ENCODE measurements around the gene LPP. TPM values are rescaled to one million over a fixed set of nuclear protein-coding genes. Genes with fewer than 3 reads are reported as not detected.

The LPP gene
- total and polyA plus RNA-seq, 10 of the 15 experiments (the other 5 are each of a cell fraction or from before 2014, with no cell fraction given), result under 0.01 to 0.62 (median 0.03) TPM

GRCh38 chr3:188309437-188310269 is 155.7 kb downstream of the LPP start (continued):
- TF ChIP-seq ZNF592 (IDR thresholded peaks at IDR 0.05) (no peak), POLR2AphosphoS2 (IDR thresholded peaks at IDR 0.05; ENCODE audit: low read depth, low read length) (no peak), BMI1 (IDR thresholded peaks at IDR 0.05; ENCODE audit: borderline replicate concordance) (peak; percentile 46), KDM1A (IDR thresholded peaks at IDR 0.05; ENCODE audit: borderline replicate concordance) (no peak), MEF2B (IDR thresholded peaks at IDR 0.05; ENCODE audit: partially characterized antibody, poor library complexity, severe bottlenecking) (peak; percentile 62), E2F8 (IDR thresholded peaks at IDR 0.05; ENCODE audit: low read depth, partially characterized antibody) (no peak), FOS (IDR thresholded peaks at IDR 0.05; ENCODE audit: borderline replicate concordance, extremely low read depth, insufficient read length) (no peak), NFYB (IDR thresholded peaks at IDR 0.05; ENCODE audit: insufficient read depth, low read depth, low read length) (no peak), ATF2 (IDR thresholded peaks at IDR 0.05; ENCODE audit: low read length) (peak; percentile 97), CBX5 (IDR thresholded peaks at IDR 0.05; ENCODE audit: low read depth) (peak; percentile 44; the same call in 1 of the 2 replicates), BCLAF1 (IDR thresholded peaks at IDR 0.05) (no peak), E2F4 (IDR thresholded peaks at IDR 0.05; ENCODE audit: low read depth, low read length) (no peak), BHLHE40 (IDR thresholded peaks at IDR 0.05; ENCODE audit: borderline replicate concordance in 1 of 2, low read depth in 2 of 2, low read length in 1 of 2) (0 out of 4 replicates have a peak, but pooled peaks of 1 of the 2 experiments have one; percentile 14), SREBF1 (IDR thresholded peaks at IDR 0.05; ENCODE audit: low read length) (peak; percentile 53; the same call in 1 of the 2 replicates), MEF2A (IDR thresholded peaks at IDR 0.05; ENCODE audit: insufficient read depth, low read depth, low read length) (peak; percentile 79; the same call in 1 of the 2 replicates)

All from GM12878 (cell line).